OCI-LY3 (cell line): ENCODE results near the gene LIPC.

Experiments used
- EZH2phosphoT487 ChIP-seq: fragments of 200-600 bp; shearing (Covaris generic); IDR thresholded peaks from 2 replicates; pipeline ENCODE4 v1.6.1; 2018; ENCODE audit warnings: antibody characterized with exemption, mixed run types, low read depth
- TF ChIP-seq, protein P1 (sequence below): fragments of 200-600, 300-600 bp; sonication (generic); IDR thresholded peaks from 2 replicates; pipeline ENCODE4 v1.5.1; 2014; ENCODE audit warnings: antibody characterized with exemption, low read length, low read depth

DNA sequence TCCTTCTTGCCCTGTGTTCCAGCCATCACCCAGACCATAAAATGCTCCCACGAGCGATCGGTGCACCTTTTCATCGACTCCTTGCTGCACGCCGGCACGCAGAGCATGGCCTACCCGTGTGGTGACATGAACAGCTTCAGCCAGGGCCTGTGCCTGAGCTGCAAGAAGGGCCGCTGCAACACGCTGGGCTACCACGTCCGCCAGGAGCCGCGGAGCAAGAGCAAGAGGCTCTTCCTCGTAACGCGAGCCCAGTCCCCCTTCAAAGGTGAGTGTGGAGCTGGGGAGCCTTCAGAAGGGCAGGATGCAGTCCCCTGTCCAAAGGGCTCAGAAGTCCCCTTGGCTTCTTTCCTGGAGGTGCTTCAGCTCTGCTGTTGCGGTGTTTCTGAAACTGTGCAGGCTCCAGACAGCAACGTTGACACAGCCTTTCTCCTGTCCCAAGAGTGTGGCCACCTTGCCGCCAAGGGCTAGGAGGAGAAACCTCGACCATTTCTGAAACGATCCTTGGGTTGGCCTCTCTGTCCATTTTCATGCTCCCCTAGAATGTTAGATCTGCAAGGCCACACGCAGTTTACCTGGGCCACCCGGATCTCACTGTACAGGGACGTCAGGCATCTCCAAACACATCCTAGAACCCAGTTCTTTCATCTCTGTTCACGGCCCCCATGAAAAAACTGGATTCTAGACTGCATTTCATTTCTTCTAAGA is 116.7 kb downstream of the LIPC start:
- TF ChIP-seq, protein P1, sequence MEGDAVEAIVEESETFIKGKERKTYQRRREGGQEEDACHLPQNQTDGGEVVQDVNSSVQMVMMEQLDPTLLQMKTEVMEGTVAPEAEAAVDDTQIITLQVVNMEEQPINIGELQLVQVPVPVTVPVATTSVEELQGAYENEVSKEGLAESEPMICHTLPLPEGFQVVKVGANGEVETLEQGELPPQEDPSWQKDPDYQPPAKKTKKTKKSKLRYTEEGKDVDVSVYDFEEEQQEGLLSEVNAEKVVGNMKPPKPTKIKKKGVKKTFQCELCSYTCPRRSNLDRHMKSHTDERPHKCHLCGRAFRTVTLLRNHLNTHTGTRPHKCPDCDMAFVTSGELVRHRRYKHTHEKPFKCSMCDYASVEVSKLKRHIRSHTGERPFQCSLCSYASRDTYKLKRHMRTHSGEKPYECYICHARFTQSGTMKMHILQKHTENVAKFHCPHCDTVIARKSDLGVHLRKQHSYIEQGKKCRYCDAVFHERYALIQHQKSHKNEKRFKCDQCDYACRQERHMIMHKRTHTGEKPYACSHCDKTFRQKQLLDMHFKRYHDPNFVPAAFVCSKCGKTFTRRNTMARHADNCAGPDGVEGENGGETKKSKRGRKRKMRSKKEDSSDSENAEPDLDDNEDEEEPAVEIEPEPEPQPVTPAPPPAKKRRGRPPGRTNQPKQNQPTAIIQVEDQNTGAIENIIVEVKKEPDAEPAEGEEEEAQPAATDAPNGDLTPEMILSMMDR: no peak
- TF ChIP-seq EZH2phosphoT487: no peak
